MM.1S (cell line): Measurements from ENCODE around the gene ZNF789.

Source experiments
- DNase-seq: peaks from one replicate; pipeline ENCODE4 v3.0.0-alpha.2; 2015
- H2AFZ ChIP-seq: fragments of 300-600 bp; sonication (generic); 2 replicates; pipeline ENCODE4 v1.6.0; 2016; ENCODE audit warnings: antibody characterized with exemption, low read length
- H3F3A ChIP-seq: fragments of 300-600 bp; sonication (generic); 2 replicates; pipeline ENCODE4 v1.6.1; 2016; ENCODE audit warnings: mild to moderate bottlenecking, antibody characterized with exemption, low read length, moderate library complexity, mixed read lengths; ENCODE audit not compliant: insufficient read depth
- H3K27ac ChIP-seq: fragments of 300-600 bp; sonication (generic); 2 replicates; pipeline ENCODE4 v1.5.1; 2016; ENCODE audit warnings: mild to moderate bottlenecking, low read length
- H3K27me3 ChIP-seq: fragments of 300-600 bp; sonication (generic); replicated peaks from 2 replicates; pipeline ENCODE4 v1.6.0; 2016; ENCODE audit warnings: low read length; ENCODE audit not compliant: insufficient read depth
- H3K36me3 ChIP-seq: fragments of 300-600 bp; sonication (generic); replicated peaks from 2 replicates; pipeline ENCODE4 v1.6.1; 2016; ENCODE audit warnings: mild to moderate bottlenecking, low read length, mixed read lengths; ENCODE audit not compliant: insufficient read depth
- H3K4me1 ChIP-seq: fragments of 300-600 bp; sonication (generic); 2 replicates; pipeline ENCODE4 v1.6.1; 2016; ENCODE audit warnings: low read length, mixed read lengths
- H3K4me2 ChIP-seq: fragments of 300-600 bp; sonication (generic); 2 replicates; pipeline ENCODE4 v1.6.0; 2016; ENCODE audit warnings: low read depth, low read length
- H3K4me3 ChIP-seq: fragments of 300-600 bp; sonication (generic); 2 replicates; pipeline ENCODE4 v1.5.1; 2016; ENCODE audit warnings: low read length, mixed read lengths
- H3K79me2 ChIP-seq: fragments of 300-600 bp; sonication (generic); 2 replicates; pipeline ENCODE4 v1.6.1; 2016; ENCODE audit warnings: mixed run types, low read length, mixed read lengths
- H3K9ac ChIP-seq: fragments of 300-600 bp; sonication (generic); 2 replicates; pipeline ENCODE4 v1.6.1; 2016; ENCODE audit warnings: low read length, mixed read lengths
- H3K9me2 ChIP-seq: fragments of 300-600 bp; sonication (generic); replicated peaks from 2 replicates; pipeline ENCODE4 v1.6.1; 2016; ENCODE audit warnings: mild to moderate bottlenecking, low read length, mixed read lengths; ENCODE audit not compliant: insufficient read depth
- H3K9me3 ChIP-seq: fragments of 300-600 bp; sonication (generic); replicated peaks from 2 replicates; pipeline ENCODE4 v1.6.1; 2016; ENCODE audit warnings: mild to moderate bottlenecking, low read length, mixed read lengths; ENCODE audit not compliant: insufficient read depth
- H4K20me1 ChIP-seq: fragments of 300-600 bp; sonication (generic); 2 replicates; pipeline ENCODE4 v1.6.1; 2016; ENCODE audit warnings: mild to moderate bottlenecking, low read length, moderate library complexity, mixed read lengths; ENCODE audit not compliant: insufficient read depth
- EZH2 ChIP-seq: fragments of 300-600 bp; sonication (generic); optimal IDR thresholded peaks from 2 replicates; pipeline ENCODE3; 2017; ENCODE audit warnings: low read depth, mild to moderate bottlenecking, antibody characterized with exemption, low read length, mixed read lengths
- EZH2phosphoT487 ChIP-seq: fragments of 300-600 bp; sonication (generic); IDR thresholded peaks from 2 replicates; pipeline ENCODE4 v1.6.1; 2018; ENCODE audit warnings: antibody characterized with exemption, low read length
- TF ChIP-seq, protein P1 (sequence below): fragments of 300-600 bp; sonication (generic); IDR thresholded peaks from 2 replicates; pipeline ENCODE4 v1.5.1; 2016; ENCODE audit warnings: antibody characterized with exemption, low read length, mixed read lengths

Gene ZNF789

DNA sequence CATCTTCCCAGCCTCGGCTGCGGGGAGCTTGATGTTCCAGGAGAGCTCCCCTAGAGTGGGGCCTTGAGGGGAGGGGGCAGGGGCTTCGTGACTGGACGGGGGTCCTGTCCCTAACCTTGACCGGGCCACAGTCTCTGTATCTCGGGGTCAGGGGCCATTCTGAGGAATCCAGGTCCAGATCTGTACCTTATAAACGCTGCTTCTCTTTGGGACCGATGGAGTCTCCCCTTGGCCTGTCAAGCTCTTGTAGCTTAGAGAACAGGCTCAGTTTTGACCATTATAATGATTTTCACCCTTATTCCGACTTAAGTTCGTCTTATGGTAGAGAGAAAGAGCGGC lies 32.6 kb downstream of the ZNF789 start:
- Histone ChIP-seq H3K4me3 (peak overlapping the region; percentile 83), H3K9me2 (no peaks in the 10 kb centered on the region), H3K27ac (peak overlapping the region; percentile 61; the same call in 1 of the 2 replicates), H3K4me1 (peaks cover 11% of the 10 kb centered on the region), H3K9me3 (no peaks in the 10 kb centered on the region), H3K79me2 (peaks cover 36% of the 10 kb centered on the region), H3K4me2 (peak overlapping the region; percentile 88), H3K9ac (peak overlapping the region; percentile 75), H2AFZ (peak overlapping the region; percentile 79), H4K20me1 (no peaks in the 10 kb centered on the region), H3K27me3 (no peaks in the 10 kb centered on the region), H3F3A (no peaks in the 10 kb centered on the region), H3K36me3 (no peaks in the 10 kb centered on the region)
- no peak for DNase-seq
- TF ChIP-seq EZH2 = no peak
- TF ChIP-seq, protein P1, sequence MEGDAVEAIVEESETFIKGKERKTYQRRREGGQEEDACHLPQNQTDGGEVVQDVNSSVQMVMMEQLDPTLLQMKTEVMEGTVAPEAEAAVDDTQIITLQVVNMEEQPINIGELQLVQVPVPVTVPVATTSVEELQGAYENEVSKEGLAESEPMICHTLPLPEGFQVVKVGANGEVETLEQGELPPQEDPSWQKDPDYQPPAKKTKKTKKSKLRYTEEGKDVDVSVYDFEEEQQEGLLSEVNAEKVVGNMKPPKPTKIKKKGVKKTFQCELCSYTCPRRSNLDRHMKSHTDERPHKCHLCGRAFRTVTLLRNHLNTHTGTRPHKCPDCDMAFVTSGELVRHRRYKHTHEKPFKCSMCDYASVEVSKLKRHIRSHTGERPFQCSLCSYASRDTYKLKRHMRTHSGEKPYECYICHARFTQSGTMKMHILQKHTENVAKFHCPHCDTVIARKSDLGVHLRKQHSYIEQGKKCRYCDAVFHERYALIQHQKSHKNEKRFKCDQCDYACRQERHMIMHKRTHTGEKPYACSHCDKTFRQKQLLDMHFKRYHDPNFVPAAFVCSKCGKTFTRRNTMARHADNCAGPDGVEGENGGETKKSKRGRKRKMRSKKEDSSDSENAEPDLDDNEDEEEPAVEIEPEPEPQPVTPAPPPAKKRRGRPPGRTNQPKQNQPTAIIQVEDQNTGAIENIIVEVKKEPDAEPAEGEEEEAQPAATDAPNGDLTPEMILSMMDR = no peak

DNA sequence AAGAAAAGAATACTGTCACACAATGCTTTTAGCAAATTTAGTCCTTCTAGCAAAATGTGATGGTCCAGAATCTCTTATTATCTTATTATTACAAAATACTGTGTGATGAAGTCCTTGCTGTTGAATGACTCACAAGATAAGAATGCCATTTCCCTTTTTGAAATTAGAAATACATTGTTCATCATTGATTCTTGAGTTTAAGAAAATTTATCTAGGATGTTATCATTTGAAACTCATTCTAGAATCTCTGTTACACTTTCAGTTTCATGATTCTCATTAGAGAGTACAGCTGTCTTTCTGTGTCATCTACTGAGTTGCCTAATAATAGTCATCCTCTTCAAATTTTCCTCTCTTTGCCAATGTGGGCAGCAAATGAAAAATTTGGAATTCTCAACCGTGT lies 41.4 kb downstream of the ZNF789 start:
- TF ChIP-seq EZH2 (no peak), EZH2phosphoT487 (no peak)
- TF ChIP-seq, protein P1 = no peak
- Histone ChIP-seq H3K36me3 (no peaks in the 10 kb centered on the region; the same call in 1 of the 2 replicates), H3K79me2 (peaks cover 35% of the 10 kb centered on the region), H3K4me3 (0 out of 2 replicates have a peak overlapping the region, but pooled peaks have one; percentile 16), H3K9ac (no peak overlapping the region), H3F3A (peaks cover 12% of the 10 kb centered on the region; the same call in 1 of the 2 replicates), H2AFZ (peak overlapping the region; percentile 18; the same call in 1 of the 2 replicates), H3K4me2 (peak overlapping the region; percentile 61; the same call in 1 of the 2 replicates), H3K9me2 (no peaks in the 10 kb centered on the region), H3K27ac (peak overlapping the region; percentile 53; the same call in 1 of the 2 replicates), H4K20me1 (no peaks in the 10 kb centered on the region), H3K27me3 (no peaks in the 10 kb centered on the region), H3K4me1 (peaks cover 13% of the 10 kb centered on the region), H3K9me3 (no peaks in the 10 kb centered on the region)
- peak; percentile 54 for DNase-seq

GRCh38 chr7:99521399-99521798 lies 48.7 kb downstream of the ZNF789 start:
- Histone ChIP-seq H4K20me1 (no peaks in the 10 kb centered on the region), H3K4me1 (no peaks in the 10 kb centered on the region), H3K9ac (no peak overlapping the region), H3K4me2 (no peak overlapping the region), H3F3A (no peaks in the 10 kb centered on the region), H3K9me3 (no peaks in the 10 kb centered on the region), H3K9me2 (no peaks in the 10 kb centered on the region), H2AFZ (no peak overlapping the region), H3K27me3 (no peaks in the 10 kb centered on the region), H3K27ac (no peak overlapping the region), H3K79me2 (no peaks in the 10 kb centered on the region), H3K36me3 (peaks cover 6% of the 10 kb centered on the region), H3K4me3 (no peak overlapping the region)
- no peak for TF ChIP-seq EZH2phosphoT487
- TF ChIP-seq, protein P1 = no peak
- TF ChIP-seq EZH2 = no peak
- no peak for DNase-seq
